GM21390 (cell line): ENCODE data around the gene KLF3.

Experiments
- ATAC-seq: cut with Tn5 transposase; IDR thresholded peaks from one replicate; pipeline ENCODE4 v1.9.1; 2021; ENCODE audit not compliant: unreplicated experiment

KLF3 gene

GRCh38 chr4:38654273-38654672 is 9.7 kb upstream of the KLF3 start:
- no peak for ATAC-seq

GRCh38 chr4:38656111-38656510 is 7.9 kb upstream of the KLF3 start:
- no peak for ATAC-seq

DNA sequence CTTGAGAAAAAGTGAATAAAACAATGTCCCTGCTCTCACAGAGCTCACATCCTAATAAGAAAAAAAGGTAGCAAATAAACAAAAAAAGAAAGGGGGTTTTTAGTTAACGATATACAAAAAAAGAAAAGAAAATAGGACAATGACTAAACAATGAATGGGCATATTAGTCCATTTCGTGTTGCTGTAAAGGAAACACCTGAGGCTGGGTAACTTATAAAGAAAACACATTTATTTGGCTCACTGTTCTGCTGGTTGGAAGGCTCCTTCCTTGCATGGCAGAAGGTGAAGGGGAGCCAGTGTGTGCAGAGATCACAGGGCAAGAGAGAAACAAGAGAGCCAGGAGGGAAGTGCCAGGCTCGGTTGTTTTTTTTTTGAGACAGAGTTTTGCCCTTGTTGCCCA is 4.7 kb upstream of the KLF3 start:
- no peak for ATAC-seq

DNA sequence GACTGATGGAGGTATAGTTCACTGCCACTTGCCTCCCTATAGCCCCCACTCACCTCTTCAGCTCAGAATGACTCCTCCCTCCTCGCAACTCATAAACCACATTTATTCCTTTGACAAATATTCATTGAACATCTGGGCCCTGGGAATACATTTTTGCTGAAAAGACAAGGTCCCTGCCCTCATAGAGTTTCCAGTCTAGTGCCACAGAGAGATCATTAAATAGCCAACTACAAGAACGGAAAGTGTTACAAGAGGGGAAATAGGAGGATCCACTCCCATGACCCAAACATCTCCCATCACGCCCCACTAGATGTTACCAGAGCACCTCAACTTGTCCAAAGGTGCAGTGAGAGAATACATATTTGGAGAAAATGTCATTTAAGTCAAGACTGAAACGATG is 3.2 kb upstream of the KLF3 start:
- no peak for ATAC-seq

DNA sequence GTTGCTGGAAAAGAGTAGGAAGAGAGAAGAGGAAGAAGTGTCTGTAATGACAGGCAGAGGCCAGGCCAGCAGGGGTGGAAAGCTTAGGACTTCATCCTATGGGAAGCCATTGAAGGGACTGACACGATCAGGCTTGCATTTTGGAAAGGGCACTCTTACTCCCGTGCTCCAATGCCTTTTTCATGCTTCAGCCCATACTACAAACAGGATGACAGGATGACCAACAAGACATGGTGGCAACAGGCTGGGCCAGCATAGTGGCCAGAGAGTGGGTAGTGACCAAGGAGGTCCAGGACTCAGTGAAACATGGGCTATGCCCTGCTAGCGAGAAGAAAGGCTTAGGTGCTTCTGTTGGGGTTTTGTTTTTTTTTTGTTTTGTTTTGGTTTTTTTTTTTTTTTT is 2.6 kb upstream of the KLF3 start:
- no peak for ATAC-seq

DNA sequence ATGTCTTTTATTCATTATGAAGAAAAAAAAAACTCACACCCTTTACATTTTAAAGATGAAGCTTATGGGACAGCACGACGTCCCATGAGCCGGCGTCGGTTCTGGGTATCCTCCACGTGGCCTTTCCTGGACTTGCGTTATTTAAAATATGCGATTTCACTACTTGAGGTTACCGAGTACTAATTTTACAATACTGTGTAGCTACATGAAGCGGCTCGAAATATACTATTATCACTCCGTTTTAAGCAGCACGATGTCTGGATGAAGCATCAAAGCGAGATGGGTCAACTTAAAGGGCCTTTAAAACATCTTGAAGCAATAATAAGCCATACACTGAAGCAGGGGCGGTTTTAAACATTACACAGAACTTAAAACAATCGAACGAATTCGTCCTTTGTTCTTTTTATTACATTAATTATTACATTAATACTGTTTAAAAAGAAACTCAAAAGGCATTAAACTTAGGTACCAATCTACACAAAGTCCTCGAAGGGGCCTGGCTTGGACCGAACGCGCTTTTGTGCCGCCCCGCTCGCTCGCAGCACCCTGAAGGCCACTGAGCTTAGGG is 1.4 kb upstream of the KLF3 start:
- no peak for ATAC-seq

GRCh38 chr4:38663090-38663800 is 754 bp upstream of the KLF3 start:
- ATAC-seq = peak; percentile 43

GRCh38 chr4:38664706-38665401 is 855 bp downstream of the KLF3 start:
- no peak for ATAC-seq

GRCh38 chr4:38665551-38666411 is 1.8 kb downstream of the KLF3 start:
- ATAC-seq = no peak

GRCh38 chr4:38666766-38667084 is 2.7 kb downstream of the KLF3 start:
- ATAC-seq = no peak

- ATAC-seq = no peak
These were observed 3.3 kb downstream of the KLF3 start for GRCh38 chr4:38667085-38667893.

GRCh38 chr4:38668203-38668971 is 4.4 kb downstream of the KLF3 start:
- ATAC-seq = no peak

GRCh38 chr4:38669208-38669607 is 5.2 kb downstream of the KLF3 start:
- no peak for ATAC-seq

GRCh38 chr4:38670109-38670901 is 6.3 kb downstream of the KLF3 start:
- no peak for ATAC-seq

GRCh38 chr4:38670939-38671591 is 7.1 kb downstream of the KLF3 start:
- peak; percentile 34 for ATAC-seq

DNA sequence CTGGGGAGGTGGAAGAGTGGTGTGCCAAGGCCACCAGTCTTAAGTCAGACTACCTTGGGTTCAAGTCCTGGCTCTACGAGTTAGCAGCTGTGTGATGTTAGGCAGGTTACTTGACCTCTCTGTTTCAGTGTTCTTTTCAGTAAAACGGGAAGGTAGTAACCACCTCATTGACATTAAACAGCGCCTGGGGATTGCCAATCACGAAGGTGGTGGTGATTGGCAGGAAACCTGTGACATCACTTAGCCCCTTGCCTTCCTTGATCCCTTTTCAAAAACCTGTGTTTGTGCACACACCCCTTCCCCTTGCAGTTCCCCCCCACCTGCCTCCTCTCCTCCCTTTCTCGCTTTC is 7.6 kb downstream of the KLF3 start:
- ATAC-seq = no peak

DNA sequence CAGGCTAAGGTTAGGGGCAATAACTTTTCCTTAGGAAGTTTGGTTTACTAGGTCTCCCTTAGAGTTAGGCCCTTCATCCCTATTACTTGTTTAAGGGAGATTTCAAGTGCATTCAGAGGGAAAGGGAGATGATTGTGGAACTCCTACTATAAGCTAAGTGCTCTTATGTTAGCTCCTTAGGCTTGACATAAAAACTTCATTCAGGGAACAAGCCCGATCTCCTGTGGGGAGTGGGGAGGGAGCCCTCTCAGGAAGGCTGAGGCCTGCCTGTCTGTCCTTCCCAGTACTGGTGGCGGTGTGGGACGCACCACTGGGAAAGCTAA is 8.0 kb downstream of the KLF3 start:
- ATAC-seq = no peak

- ATAC-seq = no peak
These were observed 8.6 kb downstream of the KLF3 start for GRCh38 chr4:38672397-38673129.
